ENCODE data around the gene MAJIN.

DNA sequence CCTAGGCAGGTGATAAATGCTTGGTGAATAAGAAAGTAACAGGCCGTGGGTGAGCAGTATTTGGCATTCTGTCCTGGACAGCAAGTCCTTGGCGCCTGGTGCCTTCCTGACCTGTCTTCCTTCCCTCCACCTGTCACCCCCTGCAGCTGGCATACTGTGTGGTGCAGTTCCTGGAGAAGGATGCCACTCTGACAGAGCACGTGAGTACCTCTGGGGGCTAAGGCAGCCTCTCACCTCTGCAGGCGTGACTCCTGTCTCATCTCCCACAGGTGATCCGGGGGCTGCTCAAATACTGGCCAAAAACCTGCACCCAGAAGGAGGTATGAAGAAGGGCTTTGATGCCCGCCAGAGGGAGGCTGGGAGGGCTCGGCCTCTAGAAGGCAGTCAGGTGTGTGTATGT, 40.6 kb downstream of the MAJIN start:
- TF ChIP-seq, protein P1, sequence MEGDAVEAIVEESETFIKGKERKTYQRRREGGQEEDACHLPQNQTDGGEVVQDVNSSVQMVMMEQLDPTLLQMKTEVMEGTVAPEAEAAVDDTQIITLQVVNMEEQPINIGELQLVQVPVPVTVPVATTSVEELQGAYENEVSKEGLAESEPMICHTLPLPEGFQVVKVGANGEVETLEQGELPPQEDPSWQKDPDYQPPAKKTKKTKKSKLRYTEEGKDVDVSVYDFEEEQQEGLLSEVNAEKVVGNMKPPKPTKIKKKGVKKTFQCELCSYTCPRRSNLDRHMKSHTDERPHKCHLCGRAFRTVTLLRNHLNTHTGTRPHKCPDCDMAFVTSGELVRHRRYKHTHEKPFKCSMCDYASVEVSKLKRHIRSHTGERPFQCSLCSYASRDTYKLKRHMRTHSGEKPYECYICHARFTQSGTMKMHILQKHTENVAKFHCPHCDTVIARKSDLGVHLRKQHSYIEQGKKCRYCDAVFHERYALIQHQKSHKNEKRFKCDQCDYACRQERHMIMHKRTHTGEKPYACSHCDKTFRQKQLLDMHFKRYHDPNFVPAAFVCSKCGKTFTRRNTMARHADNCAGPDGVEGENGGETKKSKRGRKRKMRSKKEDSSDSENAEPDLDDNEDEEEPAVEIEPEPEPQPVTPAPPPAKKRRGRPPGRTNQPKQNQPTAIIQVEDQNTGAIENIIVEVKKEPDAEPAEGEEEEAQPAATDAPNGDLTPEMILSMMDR (IDR thresholded peaks at IDR 0.05) = no peak
- TF ChIP-seq POLR2A (IDR thresholded peaks at IDR 0.05) = no peak

All from heart left ventricle (tissue), 13 donors.